ENCODE results near the gene FAM83E. TPM values are rescaled to one million over a fixed set of nuclear protein-coding genes. Genes with fewer than 3 reads are reported as not detected.
A peak's percentile ranks its signal among the peaks of the same experiment; 100 is the strongest.

Gene FAM83E
- polyA plus RNA-seq, 2 of the 4 experiments (the other 2 are of a cell fraction), result 0.16 to 0.41 TPM

DNA sequence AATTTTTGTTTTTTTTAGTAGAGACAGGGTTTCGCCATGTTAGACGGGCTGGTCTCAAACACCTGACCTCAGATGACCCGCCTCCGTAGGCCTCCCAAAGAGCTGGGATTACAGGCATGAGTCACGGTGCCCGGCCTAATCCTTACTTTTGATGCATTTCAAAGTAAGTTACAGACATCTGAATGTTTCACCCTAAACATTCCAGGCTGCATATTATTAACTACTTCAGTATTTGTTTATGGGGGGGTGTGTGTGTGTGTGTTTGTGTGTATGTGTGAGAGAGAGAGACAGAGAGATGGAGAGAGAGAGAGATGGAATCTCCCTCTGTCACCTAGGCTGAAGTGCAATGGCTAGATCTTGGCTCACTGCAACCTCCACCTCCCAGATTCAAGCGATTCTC lies 49.8 kb downstream of the FAM83E start (continued):
- TF ChIP-seq FOSL2 (IDR thresholded peaks at IDR 0.05), result peak; percentile 93
- peak; percentile 99 for TF ChIP-seq FOSL2 (CRISPR knock-in tag; IDR thresholded peaks at IDR 0.05)
- TF ChIP-seq MAZ (IDR thresholded peaks at IDR 0.05; ENCODE audit: borderline replicate concordance, low read depth, low read length), result 0 out of 2 replicates have a peak, but pooled peaks have one; percentile 48
- TF ChIP-seq, protein P1, sequence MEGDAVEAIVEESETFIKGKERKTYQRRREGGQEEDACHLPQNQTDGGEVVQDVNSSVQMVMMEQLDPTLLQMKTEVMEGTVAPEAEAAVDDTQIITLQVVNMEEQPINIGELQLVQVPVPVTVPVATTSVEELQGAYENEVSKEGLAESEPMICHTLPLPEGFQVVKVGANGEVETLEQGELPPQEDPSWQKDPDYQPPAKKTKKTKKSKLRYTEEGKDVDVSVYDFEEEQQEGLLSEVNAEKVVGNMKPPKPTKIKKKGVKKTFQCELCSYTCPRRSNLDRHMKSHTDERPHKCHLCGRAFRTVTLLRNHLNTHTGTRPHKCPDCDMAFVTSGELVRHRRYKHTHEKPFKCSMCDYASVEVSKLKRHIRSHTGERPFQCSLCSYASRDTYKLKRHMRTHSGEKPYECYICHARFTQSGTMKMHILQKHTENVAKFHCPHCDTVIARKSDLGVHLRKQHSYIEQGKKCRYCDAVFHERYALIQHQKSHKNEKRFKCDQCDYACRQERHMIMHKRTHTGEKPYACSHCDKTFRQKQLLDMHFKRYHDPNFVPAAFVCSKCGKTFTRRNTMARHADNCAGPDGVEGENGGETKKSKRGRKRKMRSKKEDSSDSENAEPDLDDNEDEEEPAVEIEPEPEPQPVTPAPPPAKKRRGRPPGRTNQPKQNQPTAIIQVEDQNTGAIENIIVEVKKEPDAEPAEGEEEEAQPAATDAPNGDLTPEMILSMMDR (IDR thresholded peaks at IDR 0.05), result no peak
- no peak for TF ChIP-seq EHMT2 (IDR thresholded peaks at IDR 0.05; ENCODE audit: low read depth)
- TF ChIP-seq GATA3 (IDR thresholded peaks at IDR 0.05; ENCODE audit: borderline replicate concordance), result peak; percentile 98
- TF ChIP-seq HOXB13 (CRISPR knock-in tag; IDR thresholded peaks at IDR 0.05; ENCODE audit: low read depth), result peak; percentile 88
- TF ChIP-seq PBX3 (IDR thresholded peaks at IDR 0.05), result peak; percentile 69; the same call in 1 of the 2 replicates
- TF ChIP-seq, protein P2, sequence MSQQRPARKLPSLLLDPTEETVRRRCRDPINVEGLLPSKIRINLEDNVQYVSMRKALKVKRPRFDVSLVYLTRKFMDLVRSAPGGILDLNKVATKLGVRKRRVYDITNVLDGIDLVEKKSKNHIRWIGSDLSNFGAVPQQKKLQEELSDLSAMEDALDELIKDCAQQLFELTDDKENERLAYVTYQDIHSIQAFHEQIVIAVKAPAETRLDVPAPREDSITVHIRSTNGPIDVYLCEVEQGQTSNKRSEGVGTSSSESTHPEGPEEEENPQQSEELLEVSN (IDR thresholded peaks at IDR 0.05; ENCODE audit: borderline replicate concordance, low read depth), result no peak; the same call in 1 of the 2 replicates
- TF ChIP-seq SMC3 (IDR thresholded peaks at IDR 0.05), result peak; percentile 64; the same call in 2 of the 3 replicates
- TF ChIP-seq ZFP36 (IDR thresholded peaks at IDR 0.05; ENCODE audit: borderline replicate concordance, partially characterized antibody), result no peak
- peak; percentile 44; the same call in 1 of the 2 replicates for TF ChIP-seq MYC (IDR thresholded peaks at IDR 0.05; ENCODE audit: borderline replicate concordance, low read length)
- no peak for TF ChIP-seq CBX8 (IDR thresholded peaks at IDR 0.05)
- TF ChIP-seq HDAC2 (IDR thresholded peaks at IDR 0.05), result no peak
- peak; percentile 48 to 92; a peak in 3 of 4 replicates for TF ChIP-seq CEBPB (IDR thresholded peaks at IDR 0.05)
- TF ChIP-seq, protein P3, sequence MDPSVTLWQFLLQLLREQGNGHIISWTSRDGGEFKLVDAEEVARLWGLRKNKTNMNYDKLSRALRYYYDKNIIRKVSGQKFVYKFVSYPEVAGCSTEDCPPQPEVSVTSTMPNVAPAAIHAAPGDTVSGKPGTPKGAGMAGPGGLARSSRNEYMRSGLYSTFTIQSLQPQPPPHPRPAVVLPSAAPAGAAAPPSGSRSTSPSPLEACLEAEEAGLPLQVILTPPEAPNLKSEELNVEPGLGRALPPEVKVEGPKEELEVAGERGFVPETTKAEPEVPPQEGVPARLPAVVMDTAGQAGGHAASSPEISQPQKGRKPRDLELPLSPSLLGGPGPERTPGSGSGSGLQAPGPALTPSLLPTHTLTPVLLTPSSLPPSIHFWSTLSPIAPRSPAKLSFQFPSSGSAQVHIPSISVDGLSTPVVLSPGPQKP (IDR thresholded peaks at IDR 0.05; ENCODE audit: low read depth, low read length), result no peak
- no peak for TF ChIP-seq REST (IDR thresholded peaks at IDR 0.05)
- TF ChIP-seq, protein P4, sequence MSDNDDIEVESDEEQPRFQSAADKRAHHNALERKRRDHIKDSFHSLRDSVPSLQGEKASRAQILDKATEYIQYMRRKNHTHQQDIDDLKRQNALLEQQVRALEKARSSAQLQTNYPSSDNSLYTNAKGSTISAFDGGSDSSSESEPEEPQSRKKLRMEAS (IDR thresholded peaks at IDR 0.05), result peak; percentile 90
- TF ChIP-seq ATOH8 (CRISPR knock-in tag; IDR thresholded peaks at IDR 0.05; ENCODE audit: low read depth), result peak; percentile 74
- TF ChIP-seq EHF (CRISPR knock-in tag; IDR thresholded peaks at IDR 0.05), result peak; percentile 90
- peak; percentile 76 for TF ChIP-seq ZNF302 (CRISPR knock-in tag; IDR thresholded peaks at IDR 0.05)
- peak; percentile 96 for TF ChIP-seq HOXB5 (CRISPR knock-in tag; IDR thresholded peaks at IDR 0.05)
- peak; percentile 90; the same call in 1 of the 2 replicates for TF ChIP-seq FOXS1 (CRISPR knock-in tag; IDR thresholded peaks at IDR 0.05)
- no peak for TF ChIP-seq MAFK (IDR thresholded peaks at IDR 0.05; ENCODE audit: partially characterized antibody)
- TF ChIP-seq HOXA7 (CRISPR knock-in tag; IDR thresholded peaks at IDR 0.05), result peak; percentile 89
- no peak for TF ChIP-seq NFE2L2 (conservative IDR thresholded peaks at IDR 0.05; ENCODE audit: low read length)
- peak; percentile 56 to 58; a peak in 4 of 5 replicates for TF ChIP-seq RAD21 (conservative IDR thresholded peaks at IDR 0.05 in 1 of 2, IDR thresholded peaks at IDR 0.05 in 1 of 2)
- TF ChIP-seq KDM5A (IDR thresholded peaks at IDR 0.05), result no peak
- no peak; the same call in 1 of the 2 replicates for TF ChIP-seq RFX5 (IDR thresholded peaks at IDR 0.05)
- no peak for TF ChIP-seq CBX2 (IDR thresholded peaks at IDR 0.05; ENCODE audit: borderline replicate concordance, low read depth)
- peak; percentile 98 for TF ChIP-seq JUNB (IDR thresholded peaks at IDR 0.05)
- no peak for TF ChIP-seq BHLHE40 (IDR thresholded peaks at IDR 0.05; ENCODE audit: low read depth, low read length)
- 0 out of 2 replicates have a peak, but pooled peaks have one; percentile 50 for TF ChIP-seq TFCP2L1 (CRISPR knock-in tag; IDR thresholded peaks at IDR 0.05)
- TF ChIP-seq JUN (IDR thresholded peaks at IDR 0.05), result peak; percentile 97 to 98
- no peak for TF ChIP-seq NPAS2 (CRISPR knock-in tag; IDR thresholded peaks at IDR 0.05; ENCODE audit: borderline replicate concordance)
